ENCODE measurements around the gene MMADHC.

GRCh38 chr2:149613704-149614103, 26.1 kb upstream of the MMADHC start:
- TF ChIP-seq, protein P1, sequence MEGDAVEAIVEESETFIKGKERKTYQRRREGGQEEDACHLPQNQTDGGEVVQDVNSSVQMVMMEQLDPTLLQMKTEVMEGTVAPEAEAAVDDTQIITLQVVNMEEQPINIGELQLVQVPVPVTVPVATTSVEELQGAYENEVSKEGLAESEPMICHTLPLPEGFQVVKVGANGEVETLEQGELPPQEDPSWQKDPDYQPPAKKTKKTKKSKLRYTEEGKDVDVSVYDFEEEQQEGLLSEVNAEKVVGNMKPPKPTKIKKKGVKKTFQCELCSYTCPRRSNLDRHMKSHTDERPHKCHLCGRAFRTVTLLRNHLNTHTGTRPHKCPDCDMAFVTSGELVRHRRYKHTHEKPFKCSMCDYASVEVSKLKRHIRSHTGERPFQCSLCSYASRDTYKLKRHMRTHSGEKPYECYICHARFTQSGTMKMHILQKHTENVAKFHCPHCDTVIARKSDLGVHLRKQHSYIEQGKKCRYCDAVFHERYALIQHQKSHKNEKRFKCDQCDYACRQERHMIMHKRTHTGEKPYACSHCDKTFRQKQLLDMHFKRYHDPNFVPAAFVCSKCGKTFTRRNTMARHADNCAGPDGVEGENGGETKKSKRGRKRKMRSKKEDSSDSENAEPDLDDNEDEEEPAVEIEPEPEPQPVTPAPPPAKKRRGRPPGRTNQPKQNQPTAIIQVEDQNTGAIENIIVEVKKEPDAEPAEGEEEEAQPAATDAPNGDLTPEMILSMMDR (IDR thresholded peaks at IDR 0.05) = no peak
- no peak for TF ChIP-seq EP300 (IDR thresholded peaks at IDR 0.05; ENCODE audit: low read depth)
- no peak for TF ChIP-seq POLR2A (IDR thresholded peaks at IDR 0.05)
- no peak for TF ChIP-seq POLR2AphosphoS5 (IDR thresholded peaks at IDR 0.05)

Measured in transverse colon (tissue), 4 donors.